HEK293T (cell line): ENCODE data around the gene MYOD1.

Experiments used
- ARNT ChIP-seq: fragments of 450-650 bp; IDR thresholded peaks from 2 replicates; pipeline ENCODE4 v1.6.1; 2017; ENCODE audit warnings: mild to moderate bottlenecking
- BHLHE40 ChIP-seq: fragments of 450-650 bp; IDR thresholded peaks from 2 replicates; pipeline ENCODE4 v1.6.1; 2016; ENCODE audit warnings: mild to moderate bottlenecking, moderate library complexity, borderline replicate concordance
- ELF4 ChIP-seq: fragments of 450-650 bp; IDR thresholded peaks from 2 replicates; pipeline ENCODE4 v1.6.1; 2017; ENCODE audit warnings: antibody characterized with exemption
- FOXA1 ChIP-seq: fragments of 450-650 bp; IDR thresholded peaks from 2 replicates; pipeline ENCODE4 v1.6.1; 2016; ENCODE audit warnings: mild to moderate bottlenecking
- FOXK2 ChIP-seq: fragments of 450-650 bp; IDR thresholded peaks from 2 replicates; pipeline ENCODE4 v1.6.1; 2016; ENCODE audit warnings: mild to moderate bottlenecking
- FOXM1 ChIP-seq: fragments of 450-650 bp; IDR thresholded peaks from 2 replicates; pipeline ENCODE4 v1.6.1; 2017; ENCODE audit warnings: mild to moderate bottlenecking, borderline replicate concordance
- HDGF ChIP-seq: fragments of 450-650 bp; IDR thresholded peaks from 2 replicates; pipeline ENCODE4 v1.6.1; 2017; ENCODE audit warnings: antibody characterized with exemption, borderline replicate concordance
- NFRKB ChIP-seq: fragments of 450-650 bp; IDR thresholded peaks from 2 replicates; pipeline ENCODE4 v1.6.1; 2016; ENCODE audit warnings: mild to moderate bottlenecking, moderate library complexity
- SP1 ChIP-seq: fragments of 450-650 bp; IDR thresholded peaks from 2 replicates; pipeline ENCODE4 v1.6.1; 2017
- SUZ12 ChIP-seq: fragments of 450-650 bp; IDR thresholded peaks from 2 replicates; pipeline ENCODE4 v1.6.1; 2016; ENCODE audit warnings: mild to moderate bottlenecking
- ZNF384 ChIP-seq: fragments of 450-650 bp; IDR thresholded peaks from 2 replicates; pipeline ENCODE4 v1.6.1; 2016
- TF ChIP-seq, protein P1 (sequence below): fragments of 450-650 bp; IDR thresholded peaks from 2 replicates; pipeline ENCODE4 v1.6.1; 2016

DNA sequence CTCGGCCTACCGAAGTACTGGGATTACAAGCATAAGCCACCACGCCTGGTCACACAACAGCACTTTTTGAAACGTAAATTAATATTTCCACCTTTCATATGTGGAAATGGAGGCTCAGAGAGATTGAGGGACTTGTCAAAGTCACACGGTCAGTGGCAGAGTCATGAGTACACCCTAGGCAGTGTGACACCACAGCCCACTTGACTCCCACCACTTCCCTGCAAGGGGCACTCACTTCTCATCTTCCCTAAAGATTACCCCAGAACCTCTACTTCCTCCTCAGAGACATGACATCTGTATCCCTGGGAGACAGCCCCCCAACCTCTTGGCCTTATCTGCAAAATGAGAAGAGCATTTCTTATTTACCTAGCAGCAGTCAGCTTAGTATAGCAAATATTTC lies 16.5 kb upstream of the MYOD1 start:
- TF ChIP-seq ZNF384 (no peak), ELF4 (no peak), HDGF (no peak), SP1 (no peak), NFRKB (no peak), BHLHE40 (no peak), FOXM1 (no peak), FOXA1 (no peak), ARNT (no peak), FOXK2 (no peak), SUZ12 (no peak)
- TF ChIP-seq, protein P1, sequence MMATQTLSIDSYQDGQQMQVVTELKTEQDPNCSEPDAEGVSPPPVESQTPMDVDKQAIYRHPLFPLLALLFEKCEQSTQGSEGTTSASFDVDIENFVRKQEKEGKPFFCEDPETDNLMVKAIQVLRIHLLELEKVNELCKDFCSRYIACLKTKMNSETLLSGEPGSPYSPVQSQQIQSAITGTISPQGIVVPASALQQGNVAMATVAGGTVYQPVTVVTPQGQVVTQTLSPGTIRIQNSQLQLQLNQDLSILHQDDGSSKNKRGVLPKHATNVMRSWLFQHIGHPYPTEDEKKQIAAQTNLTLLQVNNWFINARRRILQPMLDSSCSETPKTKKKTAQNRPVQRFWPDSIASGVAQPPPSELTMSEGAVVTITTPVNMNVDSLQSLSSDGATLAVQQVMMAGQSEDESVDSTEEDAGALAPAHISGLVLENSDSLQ, result no peak
